GM18505 (cell line): ENCODE results near the gene STMN1.
"Not testable (repeated sequence)": the region's sequence is repeated elsewhere in the genome, so short reads cannot be mapped to it uniquely, and the experiment has no call there.

Experiments used
- ATAC-seq: cut with Tn5 transposase; IDR thresholded peaks from one replicate; pipeline ENCODE4 v1.9.1; 2021; ENCODE audit not compliant: unreplicated experiment
- POLR2A ChIP-seq: IDR thresholded peaks from 4 replicates; pipeline ENCODE4 v1.6.1; 2011; ENCODE audit warnings: borderline replicate concordance; ENCODE audit not compliant: insufficient read depth, insufficient read length; ENCODE audit errors: extremely low read depth

The STMN1 gene

DNA sequence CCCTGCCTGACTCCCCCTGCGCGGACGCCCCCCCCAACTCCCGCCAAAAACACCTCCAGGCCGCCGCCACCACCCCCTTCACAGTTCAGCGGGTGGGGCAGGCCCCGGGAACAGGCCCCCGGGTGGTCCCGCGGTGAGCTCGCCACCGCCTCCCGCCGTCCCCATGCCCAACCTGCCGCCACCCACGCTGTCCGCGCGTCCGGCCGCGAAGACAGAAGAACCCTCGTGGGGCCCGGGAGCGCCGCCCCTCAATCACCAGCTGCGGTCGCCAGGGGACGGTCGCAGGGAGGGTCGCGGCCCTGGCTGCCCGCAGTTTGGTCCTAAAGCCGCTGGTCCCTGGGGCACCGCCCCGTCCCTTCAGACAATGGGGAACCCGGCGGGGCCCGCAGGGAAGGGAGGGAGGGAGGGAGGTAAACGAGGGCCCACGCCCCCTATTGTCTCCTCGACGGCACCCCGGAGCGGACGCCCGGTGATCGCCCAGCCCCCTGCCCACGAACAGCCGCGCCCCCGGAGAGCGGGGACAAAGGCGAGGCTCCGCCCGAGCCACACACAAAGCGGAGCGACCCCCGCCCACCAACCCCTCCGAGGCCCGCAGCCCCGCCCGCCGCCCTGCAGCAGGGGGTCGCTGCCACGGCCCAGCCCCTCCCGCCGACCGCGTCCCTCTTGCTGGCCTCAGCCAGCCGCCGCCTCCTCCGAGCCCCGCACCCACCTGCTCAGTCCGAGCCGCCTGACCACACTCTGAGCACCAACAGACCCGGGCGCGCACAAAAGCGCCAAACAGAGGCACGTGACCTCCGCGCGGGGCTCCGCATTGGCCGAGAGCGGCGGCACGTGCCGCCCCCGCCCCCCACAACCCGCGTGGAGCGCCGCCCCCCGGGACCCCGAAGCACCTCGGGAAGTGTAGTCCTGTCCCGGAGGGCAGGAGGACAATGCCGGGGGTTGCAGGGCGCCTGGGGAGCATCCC, at the start of gene STMN1:
Gene STMN1, minus strand, starts transcription at position 740 of the 964 bp plus-strand sequence. CDS start 1,743 bp downstream, outside the sequence.
- peak; percentile 68 for ATAC-seq
- peak; percentile 90 for TF ChIP-seq POLR2A

DNA sequence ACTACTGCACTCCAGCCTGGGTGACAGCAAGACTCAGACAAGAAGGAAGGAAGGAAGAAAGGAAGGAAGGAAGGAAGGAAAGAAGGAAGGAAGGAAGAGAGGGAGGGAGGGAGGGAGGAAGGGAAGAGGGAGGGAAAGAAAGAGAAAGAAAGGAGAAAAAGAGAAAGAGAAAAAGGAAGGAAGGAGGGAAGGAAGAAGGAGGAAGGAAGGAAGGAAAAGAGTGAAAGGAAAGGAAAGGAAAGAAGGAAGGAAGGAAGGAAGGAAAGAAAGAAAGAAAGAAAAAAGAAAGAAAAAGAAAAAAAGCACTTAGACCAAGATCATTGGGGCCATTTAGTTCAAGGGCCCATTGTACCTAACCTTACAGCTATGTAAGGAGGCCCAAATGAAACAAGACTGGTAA, 49.3 kb upstream of the STMN1 start:
- ATAC-seq, result no peak
- TF ChIP-seq POLR2A, result no peak

DNA sequence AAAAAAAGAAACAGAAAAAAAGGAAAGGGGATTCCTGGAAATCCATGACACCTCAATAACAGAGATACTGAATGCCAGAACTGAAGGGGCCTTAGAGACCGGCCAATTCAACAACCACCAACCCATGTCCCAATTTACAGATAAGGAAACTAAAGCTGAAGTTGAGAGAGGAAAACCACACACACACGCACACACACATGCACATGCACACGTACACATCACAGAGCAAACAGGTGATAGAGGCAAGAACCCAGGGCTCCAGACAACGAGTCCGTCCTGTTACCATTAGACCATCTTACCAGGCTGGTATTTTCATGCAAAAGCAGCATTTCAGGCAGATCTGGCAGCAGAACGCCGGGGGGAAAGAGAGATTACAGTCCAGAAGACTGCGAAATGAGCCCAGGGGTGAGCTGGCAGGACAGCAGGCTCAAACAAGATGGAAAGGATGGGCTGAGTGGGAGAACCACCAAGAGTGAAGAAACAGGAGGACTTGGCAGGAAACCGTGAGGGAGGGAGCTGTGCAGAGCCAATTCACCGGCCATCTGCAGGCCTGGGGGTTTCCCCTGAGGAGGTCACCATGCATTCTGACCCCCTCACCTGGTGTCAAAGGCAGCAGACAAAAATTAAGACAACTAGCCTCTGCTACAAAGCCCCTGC, 48.2 kb upstream of the STMN1 start:
- TF ChIP-seq POLR2A, result no peak
- ATAC-seq, result no peak

DNA sequence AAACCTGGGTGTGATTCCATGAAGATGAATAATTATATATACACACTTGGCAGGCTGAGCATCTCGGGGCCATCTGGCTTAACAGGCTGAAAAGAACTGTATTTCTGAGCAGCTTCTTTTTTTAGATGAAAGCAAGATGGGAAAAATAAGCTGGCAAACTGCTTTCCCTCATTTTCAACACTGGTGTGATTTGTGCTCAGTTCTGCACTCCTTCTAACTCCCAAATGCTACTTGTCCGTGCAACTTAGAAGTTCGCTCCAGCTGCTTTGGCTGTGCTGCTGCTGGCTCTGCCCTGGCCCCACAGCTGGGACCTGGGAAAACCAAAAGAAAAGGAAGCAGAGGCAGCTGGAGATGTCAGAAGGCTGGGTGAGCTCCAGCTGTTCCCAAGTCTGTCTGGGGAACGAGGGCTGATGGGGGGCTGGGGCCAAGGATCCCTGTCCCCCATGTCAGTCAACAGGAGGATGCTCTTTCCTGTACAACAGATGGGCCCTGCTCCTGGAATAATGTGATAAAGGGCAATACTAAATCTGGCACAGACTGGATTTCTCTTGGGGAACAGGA, 46.7 kb upstream of the STMN1 start:
- TF ChIP-seq POLR2A, result no peak
- ATAC-seq, result no peak

DNA sequence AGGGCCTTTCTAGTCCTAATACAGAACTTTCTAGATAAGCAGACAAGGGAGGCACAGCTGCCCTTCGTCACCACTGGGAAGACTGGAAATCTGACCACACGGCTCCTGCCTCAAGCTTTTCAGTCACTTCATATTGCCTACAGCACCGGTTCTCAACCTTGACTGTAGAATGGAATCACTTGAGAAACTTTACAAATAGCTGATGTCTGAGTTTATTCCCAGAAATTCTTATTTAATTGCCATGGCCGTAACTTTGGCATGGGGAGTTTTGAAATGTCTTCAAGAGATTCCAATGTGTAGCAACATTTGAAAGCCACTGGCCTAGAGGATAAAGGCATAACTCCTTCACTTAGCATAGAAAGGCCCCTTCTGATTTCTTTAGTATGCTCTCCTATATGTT, 42.4 kb upstream of the STMN1 start:
- TF ChIP-seq POLR2A, result no peak
- ATAC-seq, result no peak

DNA sequence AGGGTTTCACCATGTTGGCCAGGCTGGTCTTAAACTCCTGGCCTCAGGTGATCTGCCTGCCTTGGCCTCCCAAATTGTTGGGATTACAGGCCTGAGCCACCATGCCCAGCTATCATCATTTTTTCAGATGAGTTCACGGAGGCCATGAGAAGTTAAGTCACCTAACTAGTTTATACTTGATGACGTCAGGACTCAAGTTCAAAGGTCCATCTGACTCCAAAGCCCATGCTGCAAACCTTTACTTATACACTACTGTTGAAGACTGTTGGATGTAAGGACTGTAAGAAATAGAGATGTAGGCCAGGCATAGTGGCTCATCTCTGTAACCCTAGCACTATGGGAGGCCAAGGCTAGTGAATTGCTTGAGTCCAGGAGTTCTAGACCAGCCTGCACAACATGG, 40.8 kb upstream of the STMN1 start:
- TF ChIP-seq POLR2A, result no peak
- ATAC-seq, result no peak

DNA sequence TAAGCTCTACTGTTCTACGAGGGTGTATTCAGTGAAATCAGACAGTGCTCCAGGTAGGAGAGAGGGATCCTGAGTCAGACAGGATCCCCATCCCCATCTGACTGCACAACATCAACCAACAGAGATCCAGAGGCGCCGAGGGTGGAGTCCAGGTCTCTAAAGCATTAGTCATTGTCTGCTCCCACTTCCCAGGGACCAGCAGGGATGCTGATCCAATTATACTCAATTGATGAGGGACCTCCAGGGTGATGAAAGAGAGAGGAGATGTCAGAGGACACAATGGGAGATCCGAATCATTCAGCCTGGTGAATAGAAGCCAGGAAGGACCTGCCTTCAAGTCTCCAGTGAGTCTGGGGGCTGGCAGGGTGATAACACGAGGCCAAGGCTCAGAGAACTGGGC, 39.5 kb upstream of the STMN1 start:
- no peak for ATAC-seq
- TF ChIP-seq POLR2A, result no peak

DNA sequence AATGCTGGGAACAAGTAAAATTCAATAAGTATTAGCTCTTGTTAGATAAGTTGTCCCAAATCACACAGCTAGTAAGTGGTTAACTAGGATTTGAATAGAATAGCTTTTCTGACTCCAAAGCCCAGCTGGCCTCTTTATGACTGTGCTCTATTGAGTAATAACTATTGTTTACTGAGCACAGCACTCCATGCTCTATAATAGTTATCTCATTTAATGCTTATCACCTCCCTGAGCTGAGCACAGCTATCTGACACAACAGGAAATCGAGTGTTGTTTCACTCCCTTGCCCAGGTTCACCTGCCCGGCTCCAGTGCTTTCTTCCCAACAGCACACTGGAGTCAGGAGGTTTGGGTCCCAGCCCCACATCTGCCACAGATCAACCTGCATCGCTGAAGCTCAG, 38.8 kb upstream of the STMN1 start:
- no peak for TF ChIP-seq POLR2A
- no peak for ATAC-seq

DNA sequence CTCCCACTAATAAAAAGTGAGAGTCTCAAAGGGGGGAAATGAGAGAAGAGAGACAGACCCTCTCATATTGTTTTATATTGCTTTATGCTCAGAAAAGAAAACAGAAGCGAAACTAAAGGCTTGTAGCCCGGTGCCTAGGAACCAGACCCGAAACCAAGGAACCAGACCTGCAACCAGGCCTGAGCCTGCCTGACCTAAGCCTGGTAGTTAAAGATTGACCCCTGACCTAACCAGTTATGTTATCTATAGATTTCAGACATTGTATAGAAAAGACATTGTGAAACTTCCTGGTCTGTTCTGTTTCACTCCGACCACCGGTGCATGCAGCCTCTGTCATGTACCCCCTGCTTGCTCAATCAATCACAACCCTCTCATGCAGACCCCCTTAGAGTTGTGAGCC, 37.3 kb upstream of the STMN1 start:
- ATAC-seq, result not testable (repeated sequence)

DNA sequence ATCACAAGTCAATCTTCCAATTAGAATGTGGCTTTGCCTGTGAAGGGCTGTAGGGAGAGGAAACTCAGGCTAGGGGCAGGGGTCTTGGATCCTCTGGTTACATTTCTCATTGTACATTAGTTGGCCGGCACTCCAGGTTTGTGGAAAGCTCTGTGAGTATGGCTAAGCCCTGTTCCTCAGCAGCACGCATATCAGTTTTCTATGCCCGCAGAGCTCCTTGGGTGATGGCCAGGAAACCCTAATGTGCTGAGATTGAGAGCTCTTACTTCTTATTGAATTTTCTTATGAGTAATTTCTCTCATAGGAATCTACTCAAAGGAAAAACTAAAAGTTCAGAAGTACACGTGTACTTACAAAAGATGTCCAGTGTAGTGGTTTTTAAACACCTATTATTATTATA, 30.7 kb upstream of the STMN1 start:
- ATAC-seq, result no peak
- no peak for TF ChIP-seq POLR2A

DNA sequence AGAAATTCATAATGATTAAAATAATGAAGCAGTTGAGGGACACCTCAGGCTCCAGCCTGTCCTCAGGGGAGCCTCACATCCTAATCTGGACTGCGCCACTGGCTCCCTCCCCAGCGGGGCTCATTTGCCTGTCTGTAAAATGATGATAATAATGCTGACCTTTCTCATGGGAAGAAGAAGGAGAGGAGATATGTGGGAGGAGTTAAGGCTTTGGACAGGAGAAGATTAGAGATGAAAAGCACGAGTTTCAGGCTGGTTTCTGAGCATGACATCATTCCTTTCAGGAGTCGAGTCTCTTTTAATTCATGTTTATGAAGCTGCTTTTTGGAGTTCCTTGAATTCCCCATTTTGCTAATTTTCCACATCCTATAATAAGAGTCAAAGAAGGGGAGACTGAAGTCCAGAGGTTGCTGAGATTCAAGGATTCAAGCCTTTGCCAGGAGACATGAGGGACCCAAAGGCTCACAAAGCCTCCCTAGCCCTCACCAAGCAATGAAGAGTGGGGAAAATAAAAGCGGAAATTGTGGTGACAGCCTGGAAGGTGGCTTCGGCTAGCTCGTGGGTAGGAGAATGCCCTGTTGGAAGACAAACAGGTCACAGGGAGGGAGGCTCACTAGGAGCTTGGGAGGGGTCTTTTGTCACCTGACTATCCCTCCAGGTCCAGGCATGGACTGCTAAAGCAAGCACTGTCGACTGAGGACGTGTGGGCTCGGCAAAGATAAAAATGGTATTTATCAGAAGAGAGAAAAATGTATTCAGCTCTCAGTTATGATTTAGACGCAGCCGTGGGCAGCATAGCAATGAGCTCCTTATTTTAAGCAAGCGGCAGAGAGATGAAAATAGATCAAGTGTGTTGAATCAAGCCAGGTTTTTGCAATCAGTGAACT, 27.5 kb upstream of the STMN1 start:
- no peak for ATAC-seq
- TF ChIP-seq POLR2A, result no peak

DNA sequence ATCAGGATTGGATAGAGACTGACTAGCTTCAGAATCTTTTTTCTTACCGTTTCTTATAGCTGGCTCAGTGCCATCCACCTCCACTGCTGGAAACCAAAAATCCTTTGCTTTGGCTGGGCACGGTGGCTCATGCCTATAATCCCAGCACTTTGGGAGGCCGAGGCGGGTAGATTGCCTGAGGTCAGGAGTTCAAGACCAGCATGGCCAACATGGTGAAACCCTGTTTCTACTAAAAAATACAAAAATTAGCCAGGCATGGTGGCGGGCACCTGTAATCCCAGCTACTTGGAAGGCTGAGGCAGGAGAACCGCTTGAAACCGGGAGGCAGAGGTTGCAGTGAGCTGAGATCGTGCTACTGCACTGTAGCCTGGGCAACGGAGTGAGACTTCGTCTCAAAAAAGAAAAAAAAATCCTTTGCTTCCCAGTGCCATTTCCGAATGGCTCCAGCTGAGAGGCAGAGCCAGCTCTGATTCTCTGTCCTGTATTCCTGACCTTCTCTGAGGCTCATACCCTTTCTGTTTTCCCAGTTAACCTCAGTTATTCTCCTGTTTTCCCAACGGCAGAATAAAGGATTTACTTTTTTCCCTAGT, 26.7 kb upstream of the STMN1 start:
- ATAC-seq, result not testable (repeated sequence)

DNA sequence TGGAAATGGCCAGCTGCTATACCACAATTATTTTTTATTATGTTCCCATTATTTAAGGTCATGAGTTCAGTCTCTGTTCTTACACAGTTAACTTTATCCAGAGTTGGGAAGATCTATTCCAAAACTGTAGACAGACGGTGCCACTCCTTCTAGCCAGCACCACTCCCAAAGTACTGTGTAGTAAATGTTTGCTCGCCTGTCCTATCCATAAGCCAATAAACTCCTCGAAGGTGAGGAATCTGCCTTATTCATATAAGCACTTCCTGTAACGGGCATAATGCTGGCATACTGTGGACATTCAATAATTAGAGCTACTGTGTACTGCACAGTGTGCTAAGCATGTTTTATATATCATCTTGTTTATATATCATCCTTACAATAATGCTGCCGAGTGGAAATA, 26.1 kb upstream of the STMN1 start:
- ATAC-seq, result no peak
- TF ChIP-seq POLR2A, result no peak
